ENCODE results near the gene CASP8. TPM values are rescaled to one million over a fixed set of nuclear protein-coding genes. Genes with fewer than 3 reads are reported as not detected.
A peak's percentile ranks its signal among the peaks of the same experiment; 100 is the strongest.

The CASP8 gene
- 40.5 and 40.6 TPM in 2 replicates for total RNA-seq

- Mint-ChIP-seq H3K4me3 (peak within 1 kb of the TSS; percentile 91), H3K27ac (peak within 1 kb of the TSS; percentile 100), H3K4me1 (ENCODE audit: low read depth) (peaks cover 87% of the 10 kb centered on the region), H3K36me3 (ENCODE audit: low read depth) (peaks cover 15% of the 10 kb centered on the region), H3K27me3 (ENCODE audit: insufficient read depth) (no peaks in the 10 kb centered on the region), H3K9me3 (no peaks in the 10 kb centered on the region)
- intact Hi-C loops (cut with micrococcal nuclease) = loop anchor here (1.0 to 5.0 kb wide), 4 partner anchors 8 to 522 kb away; partner anchors contain the start of genes ALS2, BZW1 and TMEM237
- peak; percentile 66 for DNase-seq (ENCODE audit: low spot score)
These were observed at the start of gene CASP8 for GRCh38 chr2:201260302-201260800. Gene CASP8, plus strand, starts transcription at chr2:201260536. Its CDS starts 5,951 bp downstream, at chr2:201266487.

- Mint-ChIP-seq H3K27ac (no peak overlapping the region), H3K4me1 (ENCODE audit: low read depth) (peaks cover 51% of the 10 kb centered on the region), H3K9me3 (no peaks in the 10 kb centered on the region), H3K4me3 (no peak overlapping the region), H3K36me3 (ENCODE audit: low read depth) (peaks cover 30% of the 10 kb centered on the region), H3K27me3 (ENCODE audit: insufficient read depth) (no peaks in the 10 kb centered on the region)
- intact Hi-C loops (cut with micrococcal nuclease) = no loop called here
- DNase-seq (ENCODE audit: low spot score) = no peak
These were observed 44.4 kb upstream of the CASP8 start for GRCh38 chr2:201215963-201216362.

GRCh38 chr2:201216918-201217317 lies 43.4 kb upstream of the CASP8 start:
- no peak overlapping the region for H3K4me3 Mint-ChIP-seq
- intact Hi-C loops (cut with micrococcal nuclease) = no loop called here
- no peaks in the 10 kb centered on the region for H3K27me3 Mint-ChIP-seq (ENCODE audit: insufficient read depth)
- no peaks in the 10 kb centered on the region for H3K9me3 Mint-ChIP-seq
- no peak for DNase-seq (ENCODE audit: low spot score)
- peaks cover 29% of the 10 kb centered on the region for H3K36me3 Mint-ChIP-seq (ENCODE audit: low read depth)
- H3K27ac Mint-ChIP-seq = no peak overlapping the region
- H3K4me1 Mint-ChIP-seq (ENCODE audit: low read depth) = peaks cover 46% of the 10 kb centered on the region

- H3K9me3 Mint-ChIP-seq = no peaks in the 10 kb centered on the region
- peaks cover 60% of the 10 kb centered on the region for H3K4me1 Mint-ChIP-seq (ENCODE audit: low read depth)
- H3K27me3 Mint-ChIP-seq (ENCODE audit: insufficient read depth) = no peaks in the 10 kb centered on the region
- H3K4me3 Mint-ChIP-seq = no peak overlapping the region
- no peak for DNase-seq (ENCODE audit: low spot score)
- H3K36me3 Mint-ChIP-seq (ENCODE audit: low read depth) = peaks cover 35% of the 10 kb centered on the region
- intact Hi-C loops (cut with micrococcal nuclease) = no loop called here
- no peak overlapping the region for H3K27ac Mint-ChIP-seq
These were observed 41.6 kb upstream of the CASP8 start for GRCh38 chr2:201218780-201219179.

GRCh38 chr2:201219328-201220096 lies 40.8 kb upstream of the CASP8 start:
- Mint-ChIP-seq H3K27me3 (ENCODE audit: insufficient read depth) (no peaks in the 10 kb centered on the region), H3K4me1 (ENCODE audit: low read depth) (peaks cover 60% of the 10 kb centered on the region), H3K27ac (no peak overlapping the region), H3K36me3 (ENCODE audit: low read depth) (peaks cover 35% of the 10 kb centered on the region), H3K9me3 (no peaks in the 10 kb centered on the region), H3K4me3 (no peak overlapping the region)
- no peak for DNase-seq (ENCODE audit: low spot score)
- intact Hi-C loops (cut with micrococcal nuclease) = no loop called here

- Mint-ChIP-seq H3K9me3 (no peaks in the 10 kb centered on the region), H3K27ac (no peak overlapping the region), H3K27me3 (ENCODE audit: insufficient read depth) (no peaks in the 10 kb centered on the region), H3K4me1 (ENCODE audit: low read depth) (peaks cover 62% of the 10 kb centered on the region), H3K4me3 (no peak overlapping the region), H3K36me3 (ENCODE audit: low read depth) (peaks cover 37% of the 10 kb centered on the region)
- no peak for DNase-seq (ENCODE audit: low spot score)
- intact Hi-C loops (cut with micrococcal nuclease) = no loop called here
These were observed 40.2 kb upstream of the CASP8 start for GRCh38 chr2:201220102-201220570.

GRCh38 chr2:201223089-201224073 lies 37.0 kb upstream of the CASP8 start:
- H3K27me3 Mint-ChIP-seq (ENCODE audit: insufficient read depth) = no peaks in the 10 kb centered on the region
- no peak for DNase-seq (ENCODE audit: low spot score)
- H3K4me3 Mint-ChIP-seq = no peak overlapping the region
- H3K4me1 Mint-ChIP-seq (ENCODE audit: low read depth) = peaks cover 57% of the 10 kb centered on the region
- intact Hi-C loops (cut with micrococcal nuclease) = no loop called here
- peak overlapping the region; percentile 61 for H3K27ac Mint-ChIP-seq
- peaks cover 23% of the 10 kb centered on the region for H3K36me3 Mint-ChIP-seq (ENCODE audit: low read depth)
- H3K9me3 Mint-ChIP-seq = no peaks in the 10 kb centered on the region

- intact Hi-C loops (cut with micrococcal nuclease) = no loop called here
- H3K4me1 Mint-ChIP-seq (ENCODE audit: low read depth) = peaks cover 50% of the 10 kb centered on the region
- H3K27ac Mint-ChIP-seq = peak overlapping the region; percentile 62
- peaks cover 7% of the 10 kb centered on the region for H3K36me3 Mint-ChIP-seq (ENCODE audit: low read depth)
- H3K4me3 Mint-ChIP-seq = peak overlapping the region; percentile 69
- H3K9me3 Mint-ChIP-seq = no peaks in the 10 kb centered on the region
- DNase-seq (ENCODE audit: low spot score) = no peak
- no peaks in the 10 kb centered on the region for H3K27me3 Mint-ChIP-seq (ENCODE audit: insufficient read depth)
These were observed 31.9 kb upstream of the CASP8 start for GRCh38 chr2:201228271-201228911.

- no peaks in the 10 kb centered on the region for H3K27me3 Mint-ChIP-seq (ENCODE audit: insufficient read depth)
- intact Hi-C loops (cut with micrococcal nuclease) = no loop called here
- peak overlapping the region; percentile 69 for H3K4me3 Mint-ChIP-seq
- H3K9me3 Mint-ChIP-seq = no peaks in the 10 kb centered on the region
- H3K27ac Mint-ChIP-seq = peak overlapping the region; percentile 62
- no peak for DNase-seq (ENCODE audit: low spot score)
- H3K4me1 Mint-ChIP-seq (ENCODE audit: low read depth) = peaks cover 47% of the 10 kb centered on the region
- H3K36me3 Mint-ChIP-seq (ENCODE audit: low read depth) = peaks cover 7% of the 10 kb centered on the region
These were observed 31.4 kb upstream of the CASP8 start for GRCh38 chr2:201228912-201229290.

GRCh38 chr2:201231781-201232466 lies 28.4 kb upstream of the CASP8 start:
- Mint-ChIP-seq H3K9me3 (no peaks in the 10 kb centered on the region), H3K36me3 (ENCODE audit: low read depth) (peaks cover 10% of the 10 kb centered on the region), H3K27ac (peak overlapping the region; percentile 87), H3K4me1 (ENCODE audit: low read depth) (peaks cover 57% of the 10 kb centered on the region), H3K27me3 (ENCODE audit: insufficient read depth) (no peaks in the 10 kb centered on the region), H3K4me3 (peak overlapping the region; percentile 93)
- DNase-seq (ENCODE audit: low spot score) = peak; percentile 88
- intact Hi-C loops (cut with micrococcal nuclease) = loop anchor here (1.0 to 10.0 kb wide), 14 partner anchors 20 to 803 kb away; partner anchors contain the start of genes ALS2, CASP10, FZD7 and HYCC2

GRCh38 chr2:201232467-201232815 lies 27.9 kb upstream of the CASP8 start:
- H3K4me1 Mint-ChIP-seq (ENCODE audit: low read depth) = peaks cover 54% of the 10 kb centered on the region
- H3K36me3 Mint-ChIP-seq (ENCODE audit: low read depth) = peaks cover 10% of the 10 kb centered on the region
- peak overlapping the region; percentile 87 for H3K27ac Mint-ChIP-seq
- intact Hi-C loops (cut with micrococcal nuclease) = loop anchor here (1.0 to 10.0 kb wide), 14 partner anchors 20 to 802 kb away; partner anchors contain the start of genes ALS2, CASP10, FZD7 and HYCC2
- H3K27me3 Mint-ChIP-seq (ENCODE audit: insufficient read depth) = no peaks in the 10 kb centered on the region
- H3K4me3 Mint-ChIP-seq = peak overlapping the region; percentile 93
- H3K9me3 Mint-ChIP-seq = no peaks in the 10 kb centered on the region
- DNase-seq (ENCODE audit: low spot score) = no peak

All from activated T-helper 1 cell treated with anti-CD3 and anti-CD28 coated beads, Interleukin-12 subunit alpha, Interleukin-12 subunit beta, Interleukin-2, Interleukin-4 antibody, amounts not matched to agents 30 ng/mL and 10 ng/mL and 1 ng/mL, durations not matched to agents 14 hours and 24 hours and 36 hours (primary cell).